G401.6 (cell line): Measurements from ENCODE around the gene ITGA11.

ENCODE experiments used
- FAIRE-seq: peaks from 2 replicates; lab custom pipeline; 2012; peaks lifted over from hg19 to GRCh38; lab: Jason Lieb, UNC

Gene ITGA11

GRCh38 chr15:68289621-68290352 is 142.2 kb downstream of the ITGA11 start:
- FAIRE-seq, result no peak

- no peak for FAIRE-seq
Observed at GRCh38 chr15:68289057-68289456, 142.9 kb downstream of the ITGA11 start.

- FAIRE-seq, result no peak
Observed at GRCh38 chr15:68286256-68286655, 145.7 kb downstream of the ITGA11 start.

DNA sequence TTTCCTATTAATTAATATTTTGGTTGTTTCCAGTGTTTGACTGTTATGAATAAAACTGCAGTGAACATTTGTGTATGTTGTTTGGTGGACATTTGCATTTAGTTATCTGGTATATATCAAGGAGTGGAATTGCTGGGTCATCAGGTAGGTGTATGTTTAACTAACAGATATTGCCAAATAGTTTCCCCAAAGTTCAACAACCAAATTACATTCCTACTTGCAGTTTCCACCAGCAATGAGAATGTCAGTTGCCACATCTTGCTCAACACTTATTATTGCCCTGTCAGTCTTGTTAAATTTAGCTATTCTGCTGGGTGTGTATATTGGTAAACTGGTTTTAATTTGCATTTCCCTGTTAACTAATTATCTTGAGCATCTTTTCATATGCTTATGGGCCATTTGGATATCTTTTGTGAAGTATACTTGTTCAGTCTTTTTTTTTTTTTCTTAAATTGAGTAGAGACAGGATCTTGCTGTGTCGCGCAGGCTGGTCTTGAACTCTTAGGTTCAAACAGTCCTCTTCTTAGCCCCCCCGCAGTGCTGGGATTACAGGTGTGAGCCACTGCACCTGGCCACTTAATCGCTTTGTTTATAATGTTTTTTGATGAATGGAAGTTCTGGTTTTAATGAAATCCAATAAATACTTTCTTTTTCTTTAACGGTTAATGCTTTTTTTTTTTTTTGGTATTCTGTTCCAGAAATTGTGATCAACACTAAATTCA is 146.5 kb downstream of the ITGA11 start:
- no peak for FAIRE-seq

DNA sequence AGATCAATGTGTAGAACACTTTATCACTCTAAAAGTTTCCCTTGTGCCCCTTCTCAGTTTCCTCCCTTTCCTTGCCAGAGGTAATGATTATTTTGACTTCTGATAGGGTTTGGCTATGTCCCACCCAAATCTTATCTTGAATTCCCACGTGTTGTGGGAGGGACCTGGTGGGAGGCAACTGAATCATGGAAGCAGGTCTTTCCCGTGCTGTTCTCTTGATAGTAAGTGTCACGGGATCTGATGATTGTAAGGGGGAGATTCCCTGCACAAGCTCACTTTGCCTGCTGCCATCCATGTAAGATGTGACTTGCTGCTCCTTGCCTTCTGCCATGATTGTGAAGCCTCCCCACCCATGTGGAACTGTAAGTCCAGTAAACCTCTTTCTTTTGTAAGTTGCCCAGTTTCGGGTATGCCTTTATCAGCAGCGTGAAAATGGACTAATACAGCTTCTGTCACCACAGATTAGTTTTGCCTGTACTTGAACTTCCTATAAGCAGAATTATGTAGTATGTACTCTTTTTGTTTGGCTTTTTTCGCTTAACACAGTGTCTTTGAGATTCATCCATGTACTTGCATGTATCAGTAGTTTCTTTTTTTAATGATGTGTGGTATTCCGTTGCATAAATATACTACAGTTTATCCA is 147.2 kb downstream of the ITGA11 start:
- FAIRE-seq, result no peak

DNA sequence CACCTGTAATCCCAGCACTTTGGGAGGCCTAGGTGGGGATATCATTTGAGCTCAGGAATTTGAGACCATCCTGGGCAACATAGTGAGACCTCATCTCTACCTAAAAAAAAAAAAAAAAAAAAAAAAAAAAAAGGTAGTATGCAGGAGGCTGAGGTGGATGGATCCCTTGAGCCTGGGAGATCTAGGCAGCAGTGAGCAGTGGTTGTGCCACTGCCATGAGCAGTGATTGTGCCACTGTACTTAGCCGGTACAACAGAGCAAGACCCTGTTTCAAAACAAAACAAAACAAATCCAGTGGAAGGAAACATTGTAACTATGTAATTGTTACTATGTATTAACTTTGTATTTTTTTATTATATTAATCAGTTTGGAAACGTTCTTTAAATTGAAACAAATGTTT is 148.6 kb downstream of the ITGA11 start:
- FAIRE-seq, result no peak

DNA sequence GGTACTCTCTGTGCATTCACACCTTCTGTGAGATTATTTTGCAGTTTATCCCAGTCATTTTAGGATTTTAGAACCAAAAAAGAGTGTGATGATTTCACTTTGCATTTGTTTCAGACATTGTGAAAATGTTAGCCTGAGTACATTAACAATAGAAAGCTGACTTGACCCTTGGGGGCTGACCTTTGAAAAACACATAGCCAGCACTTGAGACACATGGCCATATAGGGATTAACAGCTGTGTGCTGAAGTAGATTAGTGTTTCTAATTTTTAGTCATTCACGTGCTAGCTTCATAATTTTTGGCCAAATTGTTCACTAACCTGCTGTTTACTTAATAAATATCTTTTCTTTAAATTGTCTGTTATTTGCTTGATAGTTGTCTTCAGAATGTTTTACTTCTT is 151.0 kb downstream of the ITGA11 start:
- FAIRE-seq, result no peak

GRCh38 chr15:68279779-68280753 is 151.9 kb downstream of the ITGA11 start:
- no peak for FAIRE-seq

DNA sequence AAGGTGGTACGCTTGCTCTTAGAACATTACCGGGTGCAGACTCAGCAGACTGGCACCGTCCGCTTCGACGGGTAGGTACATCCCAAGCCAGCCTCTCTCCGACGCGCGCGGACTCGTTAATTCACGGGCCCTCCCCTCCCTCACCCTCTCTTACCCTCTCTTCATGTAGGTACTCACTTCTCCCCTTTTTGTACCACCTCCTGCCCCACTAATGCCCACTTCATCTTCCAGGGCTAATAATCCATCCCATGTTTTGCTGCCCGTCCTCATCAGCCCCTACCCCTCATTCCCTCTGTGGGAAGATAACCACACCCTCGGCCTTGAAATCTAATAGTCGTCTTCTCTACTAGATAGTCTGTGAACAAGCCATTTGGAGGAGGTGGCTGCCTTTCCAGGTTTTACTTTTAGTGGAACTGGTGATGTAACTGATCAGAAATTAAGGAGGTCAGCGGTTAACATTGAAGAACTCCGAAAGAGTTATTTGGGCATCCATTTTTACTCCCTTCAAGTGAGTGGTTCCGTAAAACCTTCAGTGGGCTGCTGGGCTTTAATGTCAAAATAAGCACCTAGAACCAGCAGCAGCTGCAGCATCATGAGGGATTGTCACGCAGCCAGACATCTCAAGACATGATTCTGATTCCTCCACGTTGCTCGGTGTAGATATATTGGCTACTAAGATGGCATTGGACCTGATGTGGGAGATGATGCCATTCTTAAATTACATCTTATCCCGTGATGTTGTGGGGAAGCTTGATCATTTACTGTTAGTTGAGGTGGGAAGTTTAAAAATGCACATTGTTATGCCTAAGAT is 153.2 kb downstream of the ITGA11 start:
- FAIRE-seq, result no peak

DNA sequence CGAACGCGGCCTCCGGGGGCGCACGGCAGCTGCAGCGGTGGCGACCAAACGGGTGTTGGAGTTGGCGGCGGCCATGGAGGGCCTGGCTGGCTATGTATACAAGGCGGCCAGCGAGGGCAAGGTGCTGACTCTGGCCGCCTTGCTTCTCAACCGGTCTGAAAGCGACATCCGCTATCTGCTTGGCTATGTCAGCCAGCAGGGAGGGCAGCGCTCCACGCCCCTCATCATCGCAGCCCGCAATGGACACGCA is 153.7 kb downstream of the ITGA11 start:
- FAIRE-seq, result no peak

DNA sequence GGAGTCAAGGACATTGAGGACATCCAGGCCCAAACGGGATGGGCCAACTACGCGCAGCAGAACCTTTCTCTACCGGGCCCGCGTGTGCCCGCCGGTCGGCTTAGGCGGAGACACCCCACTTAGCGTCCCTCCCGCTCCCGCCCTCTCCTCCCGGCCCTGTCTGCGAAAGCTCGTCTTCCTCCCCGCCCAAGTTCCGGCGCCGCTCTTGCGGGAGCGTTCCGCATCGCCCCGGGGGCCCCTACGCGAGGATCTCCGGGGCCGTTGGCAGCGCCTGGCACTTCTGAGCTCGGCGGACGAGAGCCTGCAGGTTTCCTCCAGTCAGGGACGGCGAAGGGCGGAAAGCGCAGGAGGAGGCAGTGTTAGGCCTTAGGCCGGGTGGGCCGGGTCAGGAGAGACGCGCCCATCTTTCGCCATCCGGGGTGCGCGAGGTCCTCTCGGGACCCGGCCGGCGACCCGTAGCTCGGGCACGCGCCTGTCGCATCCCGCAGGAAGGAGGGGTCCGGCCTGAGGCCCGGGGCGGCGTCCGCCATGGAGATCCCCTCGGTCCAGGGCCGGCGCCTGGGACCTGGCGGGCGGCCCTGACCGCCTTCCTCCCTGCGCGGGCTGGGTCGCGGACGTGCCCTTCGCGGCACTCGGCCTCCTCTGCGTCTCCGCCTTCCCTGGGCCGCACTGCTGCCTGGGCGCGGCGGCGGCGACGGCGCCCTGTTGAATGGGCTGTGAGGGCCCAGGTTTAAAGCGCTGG is 154.2 kb downstream of the ITGA11 start, which contains the start of gene FEM1B:
FEM1B (plus strand) TSS at position 143 of the 742 bp plus-strand sequence. CDS start 673 bp downstream, outside the sequence.
- no peak for FAIRE-seq

- FAIRE-seq, result no peak
Observed at GRCh38 chr15:68277131-68277602, 154.8 kb downstream of the ITGA11 start.

DNA sequence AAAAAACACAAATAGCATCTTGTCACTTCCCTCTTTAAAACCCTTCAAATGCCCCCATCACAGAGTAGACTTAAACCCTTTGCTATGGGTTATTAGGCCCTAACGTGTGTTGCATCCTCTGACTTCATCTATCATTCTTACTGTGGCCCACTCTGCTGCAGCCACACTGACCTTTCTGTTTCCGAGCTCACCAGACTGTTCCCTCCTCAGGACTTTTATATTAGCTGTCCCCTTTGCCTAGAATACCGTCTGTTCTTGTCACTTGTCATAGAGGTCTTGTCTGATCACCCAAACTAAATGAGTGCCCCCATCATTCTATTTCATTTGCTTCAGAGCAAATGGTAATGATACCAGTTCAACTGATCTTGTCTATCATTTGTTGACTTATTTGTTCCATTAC is 155.3 kb downstream of the ITGA11 start:
- FAIRE-seq, result no peak

DNA sequence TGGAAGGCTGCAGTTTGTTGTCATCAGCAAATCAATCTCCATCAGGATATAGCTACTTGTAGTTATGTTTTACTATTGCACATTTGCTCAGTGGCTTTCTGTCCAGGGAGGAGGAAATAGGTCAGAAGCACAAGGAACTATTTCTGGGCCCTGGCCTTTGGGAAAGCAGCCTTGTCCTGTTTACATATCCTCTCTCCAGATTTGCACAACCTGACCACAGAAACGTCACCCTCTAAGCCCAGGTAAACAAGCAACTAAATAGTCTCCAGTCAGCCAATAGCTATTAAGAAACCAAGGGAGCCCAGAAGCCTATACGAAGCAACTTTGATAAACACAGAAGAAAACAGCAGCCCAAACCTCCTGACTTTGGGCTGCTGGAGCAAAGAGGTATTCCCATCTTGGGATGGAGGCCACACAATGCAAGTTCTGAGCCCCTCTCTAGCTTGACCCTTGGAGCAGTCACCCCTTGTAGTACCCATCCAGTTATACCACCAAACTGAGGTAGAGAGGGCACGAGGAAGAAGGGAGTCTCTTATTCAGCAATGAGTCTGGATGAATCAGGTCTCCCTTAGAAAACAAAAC is 156.7 kb downstream of the ITGA11 start:
- FAIRE-seq, result no peak

DNA sequence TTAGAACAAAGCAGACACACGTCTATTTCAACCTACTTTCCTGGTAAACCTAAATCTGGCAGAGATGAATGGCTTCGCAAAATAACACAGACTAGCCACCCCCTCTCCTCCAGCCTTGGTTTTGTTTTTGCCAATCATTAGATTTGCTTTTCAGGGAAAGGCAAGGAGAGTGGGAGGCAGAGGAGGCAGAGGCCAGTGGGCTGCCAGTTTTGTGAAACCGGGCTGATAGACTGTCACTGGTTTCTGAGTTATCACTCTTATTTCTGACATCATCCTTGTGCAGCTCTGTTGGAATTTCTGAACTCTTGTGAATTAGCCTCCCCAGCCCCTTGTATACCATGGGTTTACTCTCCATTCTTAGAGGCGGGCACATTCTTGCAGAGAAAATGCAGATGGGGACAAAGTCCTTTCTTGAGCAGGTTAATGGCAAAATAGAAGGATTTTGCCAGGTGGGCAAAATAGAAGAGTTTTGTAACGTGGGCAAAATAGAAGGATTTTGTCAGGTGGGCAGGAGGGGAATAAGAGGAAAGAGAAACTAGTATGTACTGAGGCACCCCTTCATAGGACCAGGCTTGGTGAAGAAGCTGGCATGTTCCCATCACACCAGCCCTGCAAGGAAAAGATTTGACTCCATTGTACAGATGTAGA is 157.6 kb downstream of the ITGA11 start:
- FAIRE-seq, result no peak

- FAIRE-seq, result no peak
Observed at GRCh38 chr15:68272721-68273271, 159.2 kb downstream of the ITGA11 start.

DNA sequence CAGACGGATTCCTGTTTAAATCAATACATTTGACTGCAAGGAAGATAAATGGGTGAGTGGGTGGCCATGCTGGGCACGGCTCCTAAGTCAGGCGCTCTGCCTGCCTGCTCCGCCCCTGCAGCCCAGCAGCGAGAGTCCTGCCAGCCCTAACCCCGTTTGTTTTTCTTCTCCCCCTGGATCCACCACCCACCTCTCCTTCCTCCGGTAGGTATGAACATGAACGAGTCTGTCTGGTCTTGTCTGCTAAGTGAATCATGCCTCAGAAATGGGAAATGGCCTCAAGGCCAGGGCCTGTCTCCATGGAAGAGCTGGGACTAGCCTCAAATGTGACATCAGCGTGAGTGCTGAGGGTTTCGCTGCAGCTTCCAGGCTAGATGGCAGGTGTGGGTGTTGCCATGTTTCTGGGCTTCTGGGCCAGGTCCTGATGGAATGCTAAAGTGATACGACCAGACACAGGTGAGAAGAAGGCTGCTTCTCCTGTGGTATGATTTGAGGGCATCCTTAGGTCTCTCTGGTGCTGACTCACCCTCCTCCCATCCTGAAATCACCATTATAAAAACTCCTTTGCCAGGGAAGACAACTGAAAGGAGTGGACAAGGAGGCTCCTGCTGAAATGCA is 160.0 kb downstream of the ITGA11 start:
- FAIRE-seq, result no peak

GRCh38 chr15:68268405-68268804 is 163.6 kb downstream of the ITGA11 start:
- FAIRE-seq, result no peak

GRCh38 chr15:68265674-68266073 is 166.3 kb downstream of the ITGA11 start:
- no peak for FAIRE-seq
